Measurements from ENCODE around the gene CDADC1. TPM values are rescaled to one million over a fixed set of nuclear protein-coding genes. Genes with fewer than 3 reads are reported as not detected.

The CDADC1 gene
- total and polyA plus RNA-seq, 2 of the 13 experiments (the other 11 are each of a cell fraction or from before 2014, with no cell fraction given) = 2.4 to 9.0 TPM

DNA sequence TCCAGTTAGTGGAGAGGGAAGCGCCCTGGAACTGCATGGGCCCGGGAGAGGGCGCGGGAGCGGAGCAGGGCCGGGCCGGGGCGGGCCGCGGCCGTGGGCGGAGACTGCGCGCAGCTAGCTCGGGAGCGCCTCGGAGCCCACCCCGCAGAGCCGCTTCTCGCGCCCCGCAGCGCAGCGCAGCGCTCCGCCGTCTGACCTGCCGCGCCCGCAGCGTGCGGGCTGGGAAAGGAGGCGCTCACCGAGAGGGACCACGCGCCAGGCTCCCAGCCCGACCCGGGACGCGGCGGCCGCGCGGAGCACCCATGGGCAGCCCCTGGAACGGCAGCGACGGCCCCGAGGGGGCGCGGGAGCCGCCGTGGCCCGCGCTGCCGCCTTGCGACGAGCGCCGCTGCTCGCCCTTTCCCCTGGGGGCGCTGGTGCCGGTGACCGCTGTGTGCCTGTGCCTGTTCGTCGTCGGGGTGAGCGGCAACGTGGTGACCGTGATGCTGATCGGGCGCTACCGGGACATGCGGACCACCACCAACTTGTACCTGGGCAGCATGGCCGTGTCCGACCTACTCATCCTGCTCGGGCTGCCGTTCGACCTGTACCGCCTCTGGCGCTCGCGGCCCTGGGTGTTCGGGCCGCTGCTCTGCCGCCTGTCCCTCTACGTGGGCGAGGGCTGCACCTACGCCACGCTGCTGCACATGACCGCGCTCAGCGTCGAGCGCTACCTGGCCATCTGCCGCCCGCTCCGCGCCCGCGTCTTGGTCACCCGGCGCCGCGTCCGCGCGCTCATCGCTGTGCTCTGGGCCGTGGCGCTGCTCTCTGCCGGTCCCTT lies 27.5 kb upstream of the CDADC1 start, which contains the start of gene MLNR (continued):
- TF ChIP-seq, protein P1, sequence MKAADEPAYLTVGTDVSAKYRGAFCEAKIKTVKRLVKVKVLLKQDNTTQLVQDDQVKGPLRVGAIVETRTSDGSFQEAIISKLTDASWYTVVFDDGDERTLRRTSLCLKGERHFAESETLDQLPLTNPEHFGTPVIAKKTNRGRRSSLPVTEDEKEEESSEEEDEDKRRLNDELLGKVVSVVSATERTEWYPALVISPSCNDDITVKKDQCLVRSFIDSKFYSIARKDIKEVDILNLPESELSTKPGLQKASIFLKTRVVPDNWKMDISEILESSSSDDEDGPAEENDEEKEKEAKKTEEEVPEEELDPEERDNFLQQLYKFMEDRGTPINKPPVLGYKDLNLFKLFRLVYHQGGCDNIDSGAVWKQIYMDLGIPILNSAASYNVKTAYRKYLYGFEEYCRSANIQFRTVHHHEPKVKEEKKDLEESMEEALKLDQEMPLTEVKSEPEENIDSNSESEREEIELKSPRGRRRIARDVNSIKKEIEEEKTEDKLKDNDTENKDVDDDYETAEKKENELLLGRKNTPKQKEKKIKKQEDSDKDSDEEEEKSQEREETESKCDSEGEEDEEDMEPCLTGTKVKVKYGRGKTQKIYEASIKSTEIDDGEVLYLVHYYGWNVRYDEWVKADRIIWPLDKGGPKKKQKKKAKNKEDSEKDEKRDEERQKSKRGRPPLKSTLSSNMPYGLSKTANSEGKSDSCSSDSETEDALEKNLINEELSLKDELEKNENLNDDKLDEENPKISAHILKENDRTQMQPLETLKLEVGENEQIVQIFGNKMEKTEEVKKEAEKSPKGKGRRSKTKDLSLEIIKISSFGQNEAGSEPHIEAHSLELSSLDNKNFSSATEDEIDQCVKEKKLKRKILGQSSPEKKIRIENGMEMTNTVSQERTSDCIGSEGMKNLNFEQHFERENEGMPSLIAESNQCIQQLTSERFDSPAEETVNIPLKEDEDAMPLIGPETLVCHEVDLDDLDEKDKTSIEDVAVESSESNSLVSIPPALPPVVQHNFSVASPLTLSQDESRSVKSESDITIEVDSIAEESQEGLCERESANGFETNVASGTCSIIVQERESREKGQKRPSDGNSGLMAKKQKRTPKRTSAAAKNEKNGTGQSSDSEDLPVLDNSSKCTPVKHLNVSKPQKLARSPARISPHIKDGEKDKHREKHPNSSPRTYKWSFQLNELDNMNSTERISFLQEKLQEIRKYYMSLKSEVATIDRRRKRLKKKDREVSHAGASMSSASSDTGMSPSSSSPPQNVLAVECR (CRISPR knock-in tag; IDR thresholded peaks at IDR 0.05; ENCODE audit: borderline replicate concordance) = peak; percentile 34; the same call in 1 of the 2 replicates
- TF ChIP-seq, protein P2, sequence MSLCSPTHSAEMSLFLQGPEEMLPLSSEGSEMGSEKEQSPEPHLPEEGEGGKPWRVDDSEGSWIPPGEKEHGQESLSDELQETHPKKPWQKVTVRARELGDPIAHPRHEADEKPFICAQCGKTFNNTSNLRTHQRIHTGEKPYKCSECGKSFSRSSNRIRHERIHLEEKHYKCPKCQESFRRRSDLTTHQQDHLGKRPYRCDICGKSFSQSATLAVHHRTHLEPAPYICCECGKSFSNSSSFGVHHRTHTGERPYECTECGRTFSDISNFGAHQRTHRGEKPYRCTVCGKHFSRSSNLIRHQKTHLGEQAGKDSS (CRISPR knock-in tag; IDR thresholded peaks at IDR 0.05; ENCODE audit: borderline replicate concordance, low read depth) = no peak
- TF ChIP-seq, protein P3, sequence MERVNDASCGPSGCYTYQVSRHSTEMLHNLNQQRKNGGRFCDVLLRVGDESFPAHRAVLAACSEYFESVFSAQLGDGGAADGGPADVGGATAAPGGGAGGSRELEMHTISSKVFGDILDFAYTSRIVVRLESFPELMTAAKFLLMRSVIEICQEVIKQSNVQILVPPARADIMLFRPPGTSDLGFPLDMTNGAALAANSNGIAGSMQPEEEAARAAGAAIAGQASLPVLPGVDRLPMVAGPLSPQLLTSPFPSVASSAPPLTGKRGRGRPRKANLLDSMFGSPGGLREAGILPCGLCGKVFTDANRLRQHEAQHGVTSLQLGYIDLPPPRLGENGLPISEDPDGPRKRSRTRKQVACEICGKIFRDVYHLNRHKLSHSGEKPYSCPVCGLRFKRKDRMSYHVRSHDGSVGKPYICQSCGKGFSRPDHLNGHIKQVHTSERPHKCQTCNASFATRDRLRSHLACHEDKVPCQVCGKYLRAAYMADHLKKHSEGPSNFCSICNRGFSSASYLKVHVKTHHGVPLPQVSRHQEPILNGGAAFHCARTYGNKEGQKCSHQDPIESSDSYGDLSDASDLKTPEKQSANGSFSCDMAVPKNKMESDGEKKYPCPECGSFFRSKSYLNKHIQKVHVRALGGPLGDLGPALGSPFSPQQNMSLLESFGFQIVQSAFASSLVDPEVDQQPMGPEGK (CRISPR knock-in tag; IDR thresholded peaks at IDR 0.05) = 0 out of 2 replicates have a peak, but pooled peaks have one; percentile 19
- TF ChIP-seq MTA1 (CRISPR knock-in tag; IDR thresholded peaks at IDR 0.05; ENCODE audit: borderline replicate concordance) (0 out of 2 replicates have a peak, but pooled peaks have one; percentile 20), ADNP (CRISPR knock-in tag; IDR thresholded peaks at IDR 0.05) (no peak), MAZ (IDR thresholded peaks at IDR 0.05; ENCODE audit: borderline replicate concordance, low read depth, low read length) (no peak), MAZ (CRISPR knock-in tag; IDR thresholded peaks at IDR 0.05; ENCODE audit: low read depth) (peak; percentile 93), ZNF431 (CRISPR knock-in tag; IDR thresholded peaks at IDR 0.05; ENCODE audit: borderline replicate concordance, low read depth) (peak; percentile 69; the same call in 1 of the 2 replicates), RAD21 (CRISPR knock-in tag; IDR thresholded peaks at IDR 0.05) (peak; percentile 78), GABPB1 (CRISPR knock-in tag; IDR thresholded peaks at IDR 0.05) (peak; percentile 54; the same call in 1 of the 2 replicates), STAG1 (CRISPR knock-in tag; IDR thresholded peaks at IDR 0.05) (peak; percentile 50), ZNF34 (CRISPR knock-in tag; IDR thresholded peaks at IDR 0.05; ENCODE audit: borderline replicate concordance) (peak; percentile 64; the same call in 1 of the 2 replicates)
- TF ChIP-seq, protein P4, sequence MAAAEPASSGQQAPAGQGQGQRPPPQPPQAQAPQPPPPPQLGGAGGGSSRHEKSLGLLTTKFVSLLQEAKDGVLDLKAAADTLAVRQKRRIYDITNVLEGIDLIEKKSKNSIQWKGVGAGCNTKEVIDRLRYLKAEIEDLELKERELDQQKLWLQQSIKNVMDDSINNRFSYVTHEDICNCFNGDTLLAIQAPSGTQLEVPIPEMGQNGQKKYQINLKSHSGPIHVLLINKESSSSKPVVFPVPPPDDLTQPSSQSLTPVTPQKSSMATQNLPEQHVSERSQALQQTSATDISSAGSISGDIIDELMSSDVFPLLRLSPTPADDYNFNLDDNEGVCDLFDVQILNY (CRISPR knock-in tag; conservative IDR thresholded peaks at IDR 0.05) = peak; percentile 11; the same call in 1 of the 2 replicates
- TF ChIP-seq, protein P5, sequence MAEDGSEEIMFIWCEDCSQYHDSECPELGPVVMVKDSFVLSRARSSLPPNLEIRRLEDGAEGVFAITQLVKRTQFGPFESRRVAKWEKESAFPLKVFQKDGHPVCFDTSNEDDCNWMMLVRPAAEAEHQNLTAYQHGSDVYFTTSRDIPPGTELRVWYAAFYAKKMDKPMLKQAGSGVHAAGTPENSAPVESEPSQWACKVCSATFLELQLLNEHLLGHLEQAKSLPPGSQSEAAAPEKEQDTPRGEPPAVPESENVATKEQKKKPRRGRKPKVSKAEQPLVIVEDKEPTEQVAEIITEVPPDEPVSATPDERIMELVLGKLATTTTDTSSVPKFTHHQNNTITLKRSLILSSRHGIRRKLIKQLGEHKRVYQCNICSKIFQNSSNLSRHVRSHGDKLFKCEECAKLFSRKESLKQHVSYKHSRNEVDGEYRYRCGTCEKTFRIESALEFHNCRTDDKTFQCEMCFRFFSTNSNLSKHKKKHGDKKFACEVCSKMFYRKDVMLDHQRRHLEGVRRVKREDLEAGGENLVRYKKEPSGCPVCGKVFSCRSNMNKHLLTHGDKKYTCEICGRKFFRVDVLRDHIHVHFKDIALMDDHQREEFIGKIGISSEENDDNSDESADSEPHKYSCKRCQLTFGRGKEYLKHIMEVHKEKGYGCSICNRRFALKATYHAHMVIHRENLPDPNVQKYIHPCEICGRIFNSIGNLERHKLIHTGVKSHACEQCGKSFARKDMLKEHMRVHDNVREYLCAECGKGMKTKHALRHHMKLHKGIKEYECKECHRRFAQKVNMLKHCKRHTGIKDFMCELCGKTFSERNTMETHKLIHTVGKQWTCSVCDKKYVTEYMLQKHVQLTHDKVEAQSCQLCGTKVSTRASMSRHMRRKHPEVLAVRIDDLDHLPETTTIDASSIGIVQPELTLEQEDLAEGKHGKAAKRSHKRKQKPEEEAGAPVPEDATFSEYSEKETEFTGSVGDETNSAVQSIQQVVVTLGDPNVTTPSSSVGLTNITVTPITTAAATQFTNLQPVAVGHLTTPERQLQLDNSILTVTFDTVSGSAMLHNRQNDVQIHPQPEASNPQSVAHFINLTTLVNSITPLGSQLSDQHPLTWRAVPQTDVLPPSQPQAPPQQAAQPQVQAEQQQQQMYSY (CRISPR knock-in tag; IDR thresholded peaks at IDR 0.05) = peak; percentile 48; the same call in 1 of the 2 replicates
- TF ChIP-seq, protein P6, sequence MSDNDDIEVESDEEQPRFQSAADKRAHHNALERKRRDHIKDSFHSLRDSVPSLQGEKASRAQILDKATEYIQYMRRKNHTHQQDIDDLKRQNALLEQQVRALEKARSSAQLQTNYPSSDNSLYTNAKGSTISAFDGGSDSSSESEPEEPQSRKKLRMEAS (IDR thresholded peaks at IDR 0.05) = peak; percentile 85

Measured in HepG2 (cell line).